Natural killer cell (primary cell): ENCODE results near the gene EPHB2. TPM values are rescaled to one million over a fixed set of nuclear protein-coding genes. Genes with fewer than 3 reads are reported as not detected.

Source experiments
- ATAC-seq, 3 donors: fragments of 150-1000 bp in 2 of 3; fragments of 200-7000 bp in 1 of 3; cut with Tn5 transposase; 1 replicate in 1 of 3; 2 replicates in 2 of 3; pipeline ENCODE4 v1.10.0; 2021; ENCODE audit warnings: mild to moderate bottlenecking in 2 of 3, moderate library complexity in 2 of 3
- DNase-seq, 2 donors: peaks; one replicate each; pipeline versions ENCODE4 v3.0.0 to v3.0.0-alpha.2; 2013 to 2021; ENCODE audit warnings: mixed read lengths in 1 of 2
- H3K27ac ChIP-seq: one replicate; pipeline ENCODE4 v1.5.1; 2013; ENCODE audit warnings: mild to moderate bottlenecking, low read length
- H3K27me3 ChIP-seq: one replicate; pipeline ENCODE4 v1.6.1; 2013; ENCODE audit warnings: low read length; ENCODE audit not compliant: control insufficient read depth, insufficient read depth
- H3K36me3 ChIP-seq: one replicate; pipeline ENCODE4 v1.6.1; 2013; ENCODE audit warnings: low read length; ENCODE audit not compliant: control insufficient read depth, insufficient read depth
- H3K4me1 ChIP-seq: one replicate; pipeline ENCODE4 v1.6.1; 2013; ENCODE audit warnings: low read length; ENCODE audit not compliant: control insufficient read depth, insufficient read depth
- H3K4me3 ChIP-seq: one replicate; pipeline ENCODE4 v1.5.1; 2013; ENCODE audit warnings: low read length
- H3K9me3 ChIP-seq: one replicate; pipeline ENCODE4 v1.6.1; 2013; ENCODE audit warnings: low read length; ENCODE audit not compliant: control insufficient read depth, insufficient read depth
- H3K27ac Mint-ChIP-seq, 2 donors: one replicate each; pipeline ENCODE4 v1.8.0; 2022; ENCODE audit warnings: mild to moderate bottlenecking in 2 of 2, mixed read lengths in 2 of 2, moderate library complexity in 1 of 2
- H3K27me3 Mint-ChIP-seq, 2 donors: one replicate each; pipeline ENCODE4 v1.8.0; 2022; ENCODE audit warnings: low read depth in 2 of 2, mixed read lengths in 2 of 2
- H3K36me3 Mint-ChIP-seq: one replicate; pipeline ENCODE4 v1.8.0; 2022; ENCODE audit warnings: mixed read lengths
- H3K4me1 Mint-ChIP-seq, 2 donors: one replicate each; pipeline ENCODE4 v1.8.0; 2022; ENCODE audit warnings: mixed read lengths in 2 of 2
- H3K4me3 Mint-ChIP-seq: one replicate; pipeline ENCODE4 v1.8.0; 2022; ENCODE audit warnings: mild to moderate bottlenecking, moderate library complexity, mixed read lengths
- H3K9me3 Mint-ChIP-seq, 2 donors: one replicate each; pipeline ENCODE4 v1.8.0; 2022; ENCODE audit warnings: mixed read lengths in 2 of 2
- CTCF ChIP-seq: fragments of 200-600 bp; IDR thresholded peaks from one replicate; pipeline ENCODE4 v1.8.0; 2022; ENCODE audit warnings: antibody characterized with exemption
- WGBS: methylation state at CpG from one replicate; pipeline ENCODE4 v1.1.7; 2013; ENCODE audit warnings: missing lambda C conversion rate; ENCODE audit not compliant: insufficient coverage; 5-methylcytosine and 5-hydroxymethylcytosine counted together
- intact Hi-C: fragments of 100-400 bp; cut with micrococcal nuclease; formaldehyde crosslinking; loops from one replicate; pipeline ENCODE4 v1.14.2; 2022
- total RNA-seq, 4 donors: library from RNA; stranded (reverse); fragments of 120-200 nt in 1 of 4; gene quantifications; one replicate each; pipeline versions ENCODE4 v1.2.3 to v1.2.4, GENCODE V29; 2013 to 2022

The EPHB2 gene
- total RNA-seq, 3 donors from 2014 or later (not counting 1 experiment from before 2014, with no cell fraction given), result 0.14 to 0.23 TPM; not detected in 1

DNA sequence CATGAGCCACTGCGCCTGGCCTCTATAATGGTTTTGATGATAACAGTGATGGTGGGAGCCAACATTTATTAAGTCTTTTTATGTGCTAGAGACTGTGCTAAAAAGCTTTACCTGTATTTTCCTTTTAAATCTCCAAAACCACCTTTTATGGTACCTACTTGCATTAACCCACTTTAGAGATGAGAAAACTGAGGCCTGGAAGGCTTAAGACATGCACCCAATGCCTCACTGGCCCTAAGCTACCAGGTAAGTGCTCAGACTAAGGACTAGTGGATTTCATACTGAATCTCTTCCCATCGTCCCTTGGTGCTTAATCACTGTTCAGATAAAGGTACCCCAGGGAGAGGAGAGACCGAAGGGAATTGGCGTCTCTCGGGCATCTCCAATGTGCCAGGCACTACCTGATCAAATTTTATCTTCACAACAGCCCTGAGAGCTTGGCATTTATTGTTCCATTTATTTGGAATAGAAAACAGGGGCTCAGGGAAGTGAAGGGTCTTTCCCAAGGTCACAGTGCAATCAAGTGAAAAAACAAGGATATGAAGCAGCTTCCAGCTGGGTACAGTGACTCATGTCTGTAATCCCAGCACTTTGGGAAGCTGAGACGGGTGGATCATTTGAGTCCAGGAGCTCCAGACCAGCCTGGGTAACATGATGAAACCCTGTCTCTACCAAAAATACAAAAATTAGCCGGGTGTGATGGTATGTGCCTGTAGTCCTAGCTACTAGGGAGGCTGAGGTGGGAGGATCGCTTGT lies 177.9 kb downstream of the EPHB2 start:
- DNase-seq, result no peak
- Histone ChIP-seq H3K9me3 (no peaks in the 10 kb centered on the region), H3K4me1 (peaks cover 23% of the 10 kb centered on the region), H3K27ac (no peak overlapping the region), H3K4me3 (no peak overlapping the region), H3K36me3 (no peaks in the 10 kb centered on the region), H3K27me3 (no peaks in the 10 kb centered on the region)
- intact Hi-C loops, result loop anchor here (1.0 kb wide), 2 partner anchors 184 to 214 kb away; no protein-coding TSS in a partner anchor
- 83% methylated on average over 8 of the region's 8 CpGs for WGBS
- Mint-ChIP-seq H3K27ac (peak overlapping the region; percentile 1 to 16), H3K27me3 (peaks cover 0 to 6% of the 10 kb centered on the region in 2 donors), H3K9me3 (no peaks in the 10 kb centered on the region), H3K36me3 (no peaks in the 10 kb centered on the region), H3K4me1 (peaks cover 23 to 38% of the 10 kb centered on the region in 2 donors), H3K4me3 (no peak overlapping the region)
- no peak for ATAC-seq
- TF ChIP-seq CTCF, result no peak

- H3K36me3 ChIP-seq, result no peaks in the 10 kb centered on the region
- Mint-ChIP-seq H3K9me3 (no peaks in the 10 kb centered on the region), H3K36me3 (no peaks in the 10 kb centered on the region), H3K27ac (peak overlapping the region in 1 of 2 donors; percentile 1), H3K4me1 (peaks cover 23 to 32% of the 10 kb centered on the region in 2 donors), H3K27me3 (peaks cover 0 to 6% of the 10 kb centered on the region in 2 donors), H3K4me3 (no peak overlapping the region)
- ATAC-seq (peak in 2 of 3 donors; percentile 41 to 66), DNase-seq (peak in 1 of 2 donors; percentile 31)
- H3K9me3 ChIP-seq, result no peaks in the 10 kb centered on the region
- no peak overlapping the region for H3K27ac ChIP-seq
- peaks cover 15% of the 10 kb centered on the region for H3K4me1 ChIP-seq
- intact Hi-C loops, result loop anchor here (1.0 kb wide), 2 partner anchors 185 to 215 kb away; no protein-coding TSS in a partner anchor
- no peak overlapping the region for H3K4me3 ChIP-seq
- peak; percentile 86 for TF ChIP-seq CTCF
- no peaks in the 10 kb centered on the region for H3K27me3 ChIP-seq
- WGBS, result 73% methylated on average over 3 of the region's 3 CpGs
Measured at GRCh38 chr1:22889213-22889827, 178.7 kb downstream of the EPHB2 start.

- H3K36me3 ChIP-seq, result no peaks in the 10 kb centered on the region
- TF ChIP-seq CTCF, result no peak
- Mint-ChIP-seq H3K4me1 (peaks cover 5 to 16% of the 10 kb centered on the region in 2 donors), H3K27me3 (peaks cover under 1 to 9% of the 10 kb centered on the region in 2 donors), H3K27ac (no peak overlapping the region), H3K9me3 (no peaks in the 10 kb centered on the region), H3K36me3 (no peaks in the 10 kb centered on the region), H3K4me3 (no peak overlapping the region)
- no peaks in the 10 kb centered on the region for H3K27me3 ChIP-seq
- H3K4me1 ChIP-seq, result no peaks in the 10 kb centered on the region
- DNase-seq (no peak), ATAC-seq (no peak)
- H3K9me3 ChIP-seq, result no peaks in the 10 kb centered on the region
- intact Hi-C loops, result no loop called here
- H3K4me3 ChIP-seq, result no peak overlapping the region
- 93% methylated on average over 13 of the region's 13 CpGs for WGBS
- no peak overlapping the region for H3K27ac ChIP-seq
Measured at GRCh38 chr1:22892789-22893188, 182.2 kb downstream of the EPHB2 start.
